ENCODE results near the gene SLC12A7. TPM values are rescaled to one million over a fixed set of nuclear protein-coding genes. Genes with fewer than 3 reads are reported as not detected.

SLC12A7 gene
- total RNA-seq, 1 experiment from 2014 or later = 48.2 TPM

DNA sequence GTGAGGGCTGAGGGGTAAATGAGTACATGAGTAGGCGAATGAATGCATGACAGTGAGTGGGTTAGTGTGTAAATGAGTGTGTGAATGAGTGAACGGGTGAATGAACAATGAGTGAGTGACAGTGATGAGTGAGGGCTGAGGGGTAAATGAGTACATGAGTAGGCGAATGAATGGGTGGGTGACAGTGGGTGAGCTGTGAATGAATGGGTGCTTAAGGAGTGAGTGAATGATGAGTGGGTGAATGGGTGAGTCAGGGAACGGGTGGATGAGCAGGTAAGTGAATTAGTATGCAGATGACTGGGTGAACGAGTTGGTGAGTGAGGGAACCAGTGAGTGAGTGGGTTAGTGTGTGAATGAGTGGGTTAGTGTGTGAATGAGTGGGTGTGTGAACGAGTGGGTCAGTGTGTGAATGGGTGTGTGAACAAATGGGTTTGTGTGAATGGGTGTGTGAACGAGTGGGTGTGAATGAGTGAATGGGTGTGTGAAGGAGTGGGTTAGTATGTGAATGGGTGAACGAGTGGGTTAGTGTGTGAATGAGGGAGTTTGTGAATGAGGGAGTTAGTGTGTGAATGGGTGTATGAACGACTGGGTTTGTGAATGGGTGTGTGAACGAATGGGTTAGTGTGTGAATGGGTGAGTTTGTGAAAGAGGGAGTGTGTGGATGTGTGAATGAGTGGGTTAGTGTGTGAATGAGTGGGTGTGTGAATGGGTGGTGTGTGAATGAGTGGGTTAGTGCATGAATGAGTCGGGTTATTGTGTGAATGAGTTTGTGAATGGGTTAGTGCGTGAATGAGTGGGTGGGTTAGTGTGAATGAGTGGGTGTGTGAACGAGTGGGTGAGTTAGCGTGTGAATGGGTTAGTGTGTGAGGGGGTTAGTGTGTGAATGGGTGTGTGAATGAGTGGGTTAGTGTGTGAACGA is 70.4 kb downstream of the SLC12A7 start:
- ATAC-seq (no peak; the same call in 1 of the 2 replicates), DNase-seq (peak; percentile 53)
- intact Hi-C loops (cut with micrococcal nuclease) = no loop called here
- Histone ChIP-seq H3K4me3 (ENCODE audit: low read length) (no peak overlapping the region), H3K4me1 (ENCODE audit: insufficient read depth, low read length) (no peaks in the 10 kb centered on the region), H3K27ac (ENCODE audit: low read length) (no peak overlapping the region), H3K9me3 (ENCODE audit: low read length) (no peaks in the 10 kb centered on the region), H3F3A (ENCODE audit: low read length, unreplicated experiment) (no peaks in the 10 kb centered on the region), H3K36me3 (ENCODE audit: low read depth, low read length) (no peaks in the 10 kb centered on the region), H3K79me2 (ENCODE audit: low read length) (no peaks in the 10 kb centered on the region), H3K9ac (ENCODE audit: low read length) (no peak overlapping the region), H3K4me2 (ENCODE audit: low read length) (no peak overlapping the region), H3K27me3 (ENCODE audit: low read length) (no peaks in the 10 kb centered on the region), H3K9me2 (replicated peaks; ENCODE audit: low read length) (no peaks in the 10 kb centered on the region), H2AFZ (ENCODE audit: low read length) (no peak overlapping the region), H4K20me1 (ENCODE audit: low read length) (no peaks in the 10 kb centered on the region)
- TF ChIP-seq EZH2phosphoT487 (IDR thresholded peaks at IDR 0.05; ENCODE audit: borderline replicate concordance, low read length) = no peak
- no peak for TF ChIP-seq EZH2 (IDR thresholded peaks at IDR 0.05; ENCODE audit: low read length, unreplicated experiment)
- TF ChIP-seq, protein P1, sequence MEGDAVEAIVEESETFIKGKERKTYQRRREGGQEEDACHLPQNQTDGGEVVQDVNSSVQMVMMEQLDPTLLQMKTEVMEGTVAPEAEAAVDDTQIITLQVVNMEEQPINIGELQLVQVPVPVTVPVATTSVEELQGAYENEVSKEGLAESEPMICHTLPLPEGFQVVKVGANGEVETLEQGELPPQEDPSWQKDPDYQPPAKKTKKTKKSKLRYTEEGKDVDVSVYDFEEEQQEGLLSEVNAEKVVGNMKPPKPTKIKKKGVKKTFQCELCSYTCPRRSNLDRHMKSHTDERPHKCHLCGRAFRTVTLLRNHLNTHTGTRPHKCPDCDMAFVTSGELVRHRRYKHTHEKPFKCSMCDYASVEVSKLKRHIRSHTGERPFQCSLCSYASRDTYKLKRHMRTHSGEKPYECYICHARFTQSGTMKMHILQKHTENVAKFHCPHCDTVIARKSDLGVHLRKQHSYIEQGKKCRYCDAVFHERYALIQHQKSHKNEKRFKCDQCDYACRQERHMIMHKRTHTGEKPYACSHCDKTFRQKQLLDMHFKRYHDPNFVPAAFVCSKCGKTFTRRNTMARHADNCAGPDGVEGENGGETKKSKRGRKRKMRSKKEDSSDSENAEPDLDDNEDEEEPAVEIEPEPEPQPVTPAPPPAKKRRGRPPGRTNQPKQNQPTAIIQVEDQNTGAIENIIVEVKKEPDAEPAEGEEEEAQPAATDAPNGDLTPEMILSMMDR (conservative IDR thresholded peaks at IDR 0.05; ENCODE audit: low read depth, low read length) = no peak
- no TSS peak for BruUV-seq (replicated peaks)
- ChIA-PET CTCF (no interaction called here), POLR2A (ENCODE audit: unreplicated experiment) (no interaction called here)

DNA sequence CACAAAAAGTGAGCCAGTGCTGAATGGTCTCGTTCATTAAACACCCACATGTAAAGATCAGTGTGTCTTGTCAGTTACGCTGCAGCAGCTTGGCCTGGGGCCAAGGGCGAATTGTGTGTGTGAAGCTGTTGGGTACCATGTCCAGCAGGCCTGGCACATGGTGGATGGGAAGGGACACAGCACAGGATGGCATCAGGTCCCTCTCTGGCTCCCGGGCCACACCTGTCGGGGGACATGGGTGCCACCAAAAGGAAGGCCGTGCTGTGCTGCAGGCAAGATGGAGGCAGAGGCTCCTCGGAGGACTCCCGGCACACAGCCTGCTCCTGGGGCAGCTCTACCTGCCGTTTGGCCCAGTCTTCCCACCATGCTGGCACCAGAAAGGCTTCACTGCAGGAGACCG is 71.3 kb downstream of the SLC12A7 start:
- intact Hi-C loops (cut with micrococcal nuclease) = no loop called here
- ChIA-PET CTCF (no interaction called here), POLR2A (ENCODE audit: unreplicated experiment) (no interaction called here)
- H3K79me2 ChIP-seq (ENCODE audit: low read length) = no peaks in the 10 kb centered on the region
- H3K27me3 ChIP-seq (ENCODE audit: low read length) = no peaks in the 10 kb centered on the region
- no peaks in the 10 kb centered on the region for H3K36me3 ChIP-seq (ENCODE audit: low read depth, low read length)
- H4K20me1 ChIP-seq (ENCODE audit: low read length) = no peaks in the 10 kb centered on the region
- no peak overlapping the region for H2AFZ ChIP-seq (ENCODE audit: low read length)
- ATAC-seq (no peak), DNase-seq (no peak)
- H3K4me2 ChIP-seq (ENCODE audit: low read length) = no peak overlapping the region
- H3F3A ChIP-seq (ENCODE audit: low read length, unreplicated experiment) = no peaks in the 10 kb centered on the region
- H3K9me3 ChIP-seq (ENCODE audit: low read length) = no peaks in the 10 kb centered on the region
- H3K9me2 ChIP-seq (replicated peaks; ENCODE audit: low read length) = no peaks in the 10 kb centered on the region
- TF ChIP-seq EZH2phosphoT487 (IDR thresholded peaks at IDR 0.05; ENCODE audit: borderline replicate concordance, low read length) (no peak), EZH2 (IDR thresholded peaks at IDR 0.05; ENCODE audit: low read length, unreplicated experiment) (no peak)
- TF ChIP-seq, protein P1 (conservative IDR thresholded peaks at IDR 0.05; ENCODE audit: low read depth, low read length) = no peak
- BruUV-seq (replicated peaks) = no TSS peak
- H3K4me1 ChIP-seq (ENCODE audit: insufficient read depth, low read length) = no peaks in the 10 kb centered on the region
- no peak overlapping the region for H3K4me3 ChIP-seq (ENCODE audit: low read length)
- no peak overlapping the region for H3K27ac ChIP-seq (ENCODE audit: low read length)
- no peak overlapping the region for H3K9ac ChIP-seq (ENCODE audit: low read length)

DNA sequence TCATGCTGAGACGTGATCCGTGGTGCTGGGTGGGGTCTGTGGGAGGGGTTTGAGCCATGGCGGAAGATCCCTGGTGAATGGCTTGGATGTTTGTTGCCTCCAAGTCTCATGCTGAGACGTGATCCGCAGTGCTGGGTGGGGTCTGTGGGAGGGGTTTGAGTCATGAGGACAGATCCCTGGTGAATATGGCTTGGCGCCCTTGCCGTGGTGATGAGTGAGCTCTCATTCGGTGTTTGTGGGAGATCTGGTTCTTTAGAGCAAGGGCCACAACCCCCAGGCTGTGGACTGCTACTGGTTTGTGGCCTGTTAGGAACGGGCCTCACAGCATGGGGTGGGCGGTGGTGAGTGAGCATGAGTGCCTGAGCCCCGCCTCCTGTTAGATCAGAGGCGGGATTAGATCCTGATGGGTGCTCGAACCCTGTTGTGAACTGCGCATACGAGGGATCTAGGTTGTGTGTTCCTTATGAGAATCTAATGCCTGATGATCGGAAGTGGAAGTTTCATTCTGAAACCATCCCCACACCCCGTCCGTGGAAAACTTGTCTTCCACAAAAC is 72.1 kb downstream of the SLC12A7 start:
- Histone ChIP-seq H3K4me2 (ENCODE audit: low read length) (no peak overlapping the region), H3K9me2 (replicated peaks; ENCODE audit: low read length) (no peaks in the 10 kb centered on the region), H2AFZ (ENCODE audit: low read length) (no peak overlapping the region), H3K9ac (ENCODE audit: low read length) (no peak overlapping the region), H3K27me3 (ENCODE audit: low read length) (no peaks in the 10 kb centered on the region), H3K4me3 (ENCODE audit: low read length) (no peak overlapping the region), H3K36me3 (ENCODE audit: low read depth, low read length) (no peaks in the 10 kb centered on the region), H3K9me3 (ENCODE audit: low read length) (no peaks in the 10 kb centered on the region), H3K27ac (ENCODE audit: low read length) (no peak overlapping the region), H3K79me2 (ENCODE audit: low read length) (no peaks in the 10 kb centered on the region), H3K4me1 (ENCODE audit: insufficient read depth, low read length) (no peaks in the 10 kb centered on the region), H4K20me1 (ENCODE audit: low read length) (no peaks in the 10 kb centered on the region), H3F3A (ENCODE audit: low read length, unreplicated experiment) (no peaks in the 10 kb centered on the region)
- DNase-seq (no peak), ATAC-seq (no peak)
- ChIA-PET CTCF (no interaction called here), POLR2A (ENCODE audit: unreplicated experiment) (no interaction called here)
- intact Hi-C loops (cut with micrococcal nuclease) = no loop called here
- BruUV-seq (replicated peaks) = no TSS peak
- TF ChIP-seq EZH2phosphoT487 (IDR thresholded peaks at IDR 0.05; ENCODE audit: borderline replicate concordance, low read length) = no peak
- TF ChIP-seq, protein P1 (conservative IDR thresholded peaks at IDR 0.05; ENCODE audit: low read depth, low read length) = no peak
- TF ChIP-seq EZH2 (IDR thresholded peaks at IDR 0.05; ENCODE audit: low read length, unreplicated experiment) = no peak

All from PC-3 (cell line).